HG03565 (cell line): ENCODE measurements around the gene NAA20.

ENCODE experiments used
- ATAC-seq: cut with Tn5 transposase; IDR thresholded peaks from one replicate; pipeline ENCODE4 v1.9.1; 2021; ENCODE audit warnings: mild to moderate bottlenecking, moderate library complexity; ENCODE audit not compliant: unreplicated experiment

The NAA20 gene

DNA sequence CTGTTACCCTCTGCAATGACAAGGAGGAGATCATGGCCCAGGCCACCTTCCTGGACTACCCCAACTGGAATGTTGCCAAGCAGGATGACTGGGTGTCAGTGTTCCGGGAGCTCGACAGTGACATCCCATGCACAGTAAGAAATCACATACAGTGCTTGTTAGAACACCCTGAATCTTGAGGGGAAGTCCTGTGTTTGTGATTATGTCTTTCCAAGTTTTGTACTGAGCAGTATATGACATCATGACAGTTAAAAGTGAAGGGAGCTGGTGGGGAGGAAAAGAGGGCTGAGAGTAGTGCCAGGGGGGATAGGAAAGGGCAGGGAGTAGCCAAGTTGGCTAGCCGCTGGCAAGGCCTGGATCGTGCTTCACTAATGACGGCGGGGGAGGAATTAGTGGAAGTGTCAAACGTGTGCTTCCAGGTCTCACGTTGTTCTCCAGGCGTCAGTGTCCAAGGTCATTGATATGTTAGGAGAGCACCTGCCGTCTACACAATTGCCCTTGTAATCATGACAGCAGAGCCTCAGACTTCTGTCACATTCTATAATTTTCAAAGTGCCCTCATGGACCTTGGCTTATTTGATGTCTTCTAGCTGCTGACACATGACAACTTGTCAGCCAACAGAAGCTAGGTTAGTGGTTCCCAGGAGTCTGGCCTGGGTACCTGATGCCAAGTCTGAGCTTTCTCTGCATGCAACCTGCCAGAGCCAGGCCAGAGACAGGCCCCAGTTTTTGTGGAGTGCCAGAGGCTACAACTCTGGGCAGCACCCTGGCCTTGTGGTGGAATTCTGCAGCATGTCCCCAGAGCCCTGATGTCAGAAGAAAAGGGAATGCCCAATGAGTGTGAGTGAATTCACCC, 53.9 kb downstream of the NAA20 start:
- no peak for ATAC-seq

DNA sequence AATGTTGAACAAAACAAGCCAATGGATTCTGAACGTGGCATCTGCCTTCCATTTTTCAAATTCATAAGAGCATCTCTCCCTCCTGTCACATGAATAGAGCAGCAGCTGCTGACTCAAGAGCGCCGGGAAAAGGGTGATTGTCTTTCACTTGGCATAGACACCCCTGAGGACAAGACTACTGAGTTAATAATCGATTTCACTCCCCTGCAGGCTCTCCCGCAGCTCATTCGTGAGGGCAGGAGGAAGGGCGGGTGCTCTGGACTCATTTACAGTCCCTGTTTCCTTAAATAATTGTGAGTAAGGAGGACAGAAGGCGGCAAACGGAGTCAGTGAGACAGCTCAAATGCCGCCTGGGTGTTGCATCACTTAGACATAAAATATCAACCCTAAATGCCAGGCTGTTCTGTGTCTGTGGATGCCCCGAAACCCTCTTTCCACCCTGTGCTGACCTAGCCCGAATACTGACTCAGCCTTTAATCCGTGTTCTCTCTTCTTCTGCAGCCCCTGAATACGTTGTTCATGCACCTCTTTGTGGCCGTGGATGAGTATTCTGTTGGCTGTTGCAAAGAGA, 56.7 kb downstream of the NAA20 start:
- ATAC-seq = no peak

DNA sequence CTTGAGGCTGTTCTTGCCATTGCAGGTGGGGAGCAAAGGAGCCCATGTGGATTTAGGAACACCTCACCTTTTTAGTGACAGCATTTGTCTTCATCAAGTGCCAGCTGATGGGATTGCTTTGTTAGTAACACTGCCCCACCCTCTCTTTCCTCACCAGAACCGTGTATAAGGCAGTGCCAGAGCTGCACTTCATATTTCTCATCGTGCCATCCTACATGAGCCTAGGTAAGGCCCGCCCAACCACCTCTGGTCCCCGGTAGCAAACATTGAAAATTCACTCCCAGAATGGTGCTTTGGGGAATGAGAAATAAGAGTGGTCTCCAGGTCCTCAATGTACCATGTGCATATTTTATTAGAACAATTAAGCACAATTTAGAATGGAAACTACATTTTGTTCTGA, 57.9 kb downstream of the NAA20 start:
- ATAC-seq = no peak

- no peak for ATAC-seq
Measured at GRCh38 chr20:20076297-20077065, 59.3 kb downstream of the NAA20 start.

DNA sequence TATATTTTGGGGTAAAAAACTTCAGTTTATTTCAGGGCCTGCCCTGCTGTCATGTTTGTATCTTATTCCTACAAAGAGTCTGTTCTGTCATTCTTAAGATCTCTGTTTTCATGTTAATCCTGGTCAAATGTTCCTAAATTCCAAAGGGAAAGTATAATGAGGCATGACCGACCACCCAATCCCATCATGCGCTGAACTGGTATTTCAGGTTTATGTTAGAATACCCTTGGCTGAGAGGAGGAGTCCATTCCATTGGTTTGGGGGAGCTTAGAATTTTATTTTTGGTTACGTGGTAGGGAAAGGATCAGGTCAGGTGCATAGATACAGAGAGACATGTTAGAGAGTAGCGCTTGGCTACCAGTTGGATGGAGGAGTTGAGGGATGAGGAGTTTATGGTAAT, 60.9 kb downstream of the NAA20 start:
- ATAC-seq = no peak

GRCh38 chr20:20079102-20079784, 62.1 kb downstream of the NAA20 start:
- ATAC-seq = no peak
